Common myeloid progenitor, CD34-positive (primary cell): ENCODE measurements around the gene VWF.

ENCODE experiments used
- CTCF ChIA-PET: fragments of 350-600 bp; sonication (Branson Sonifier 250); formaldehyde crosslinking; loops from one replicate; lab custom pipeline; 2021; ENCODE audit warnings: antibody characterized with exemption; lab: Charles Lee
- POLR2A ChIA-PET: fragments of 350-600 bp; sonication (Branson Sonifier 250); formaldehyde crosslinking; loops from one replicate; lab custom pipeline; 2021; ENCODE audit warnings: antibody characterized with exemption; lab: Charles Lee
- DNase-seq, 3 donors: peaks; one replicate each; pipeline versions ENCODE4 v3.0.0 to v3.0.0-alpha.2; 2013
- H3K27ac ChIP-seq, 2 experiments: 1 replicate in 1 of 2; 2 replicates in 1 of 2; pipeline ENCODE4 v1.7.0; 2013; ENCODE audit warnings: inconsistent platforms in 2 of 2, low read length in 2 of 2, mild to moderate bottlenecking in 2 of 2, low read depth in 1 of 2, moderate library complexity in 1 of 2; ENCODE audit not compliant: severe bottlenecking in 2 of 2, insufficient read depth in 1 of 2, poor library complexity in 1 of 2
- H3K27me3 ChIP-seq, 5 experiments: replicated peaks in 2 of 5; 1 replicate in 3 of 5; 2 replicates in 2 of 5; pipeline versions ENCODE4 v1.6.1 to v1.7.0; 2013; ENCODE audit warnings: low read length in 4 of 5, mild to moderate bottlenecking in 2 of 5, moderate library complexity in 2 of 5, inconsistent platforms in 1 of 5; ENCODE audit not compliant: insufficient read depth in 5 of 5, control insufficient read depth in 4 of 5
- H3K36me3 ChIP-seq, 4 experiments: 1 replicate in 2 of 4; 2 replicates in 2 of 4; pipeline versions ENCODE4 v1.6.1 to v1.7.0; 2013; ENCODE audit warnings: low read length in 3 of 4, control low read depth in 1 of 4, mild to moderate bottlenecking in 1 of 4; ENCODE audit not compliant: control insufficient read depth in 4 of 4, insufficient read depth in 4 of 4
- H3K4me1 ChIP-seq, 4 experiments: 1 replicate in 3 of 4; 2 replicates in 1 of 4; pipeline versions ENCODE4 v1.6.1 to v1.7.1; 2013; ENCODE audit warnings: low read length in 3 of 4, mild to moderate bottlenecking in 3 of 4, control low read depth in 1 of 4, inconsistent platforms in 1 of 4, moderate library complexity in 1 of 4; ENCODE audit not compliant: control insufficient read depth in 4 of 4, insufficient read depth in 4 of 4; ENCODE audit errors: control extremely low read depth in 1 of 4
- H3K4me3 ChIP-seq, 7 experiments: 1 replicate in 4 of 7; 2 replicates in 3 of 7; pipeline versions ENCODE4 v1.5.1 to v1.7.0; 2013; ENCODE audit warnings: mild to moderate bottlenecking in 7 of 7, low read length in 6 of 7, moderate library complexity in 6 of 7, inconsistent platforms in 2 of 7, low read depth in 2 of 7, control low read depth in 1 of 7; ENCODE audit not compliant: insufficient read depth in 4 of 7, control insufficient read depth in 1 of 7; ENCODE audit errors: extremely low read depth in 1 of 7
- H3K9me3 ChIP-seq, 5 experiments: 1 replicate in 4 of 5; 2 replicates in 1 of 5; pipeline versions ENCODE4 v1.6.1 to v1.7.1; 2013; ENCODE audit warnings: low read length in 4 of 5, mild to moderate bottlenecking in 2 of 5, inconsistent platforms in 1 of 5, low read depth in 1 of 5, moderate library complexity in 1 of 5; ENCODE audit not compliant: control insufficient read depth in 4 of 5, insufficient read depth in 2 of 5; ENCODE audit errors: control extremely low read depth in 1 of 5
- WGBS: methylation state at CpG from one replicate; pipeline ENCODE4 v1.1.5; 2013; ENCODE audit not compliant: insufficient coverage; 5-methylcytosine and 5-hydroxymethylcytosine counted together

VWF gene

GRCh38 chr12:6133642-6134041 lies 9.2 kb upstream of the VWF start:
- ChIA-PET POLR2A (no interaction called here), CTCF (interaction anchor here (0.5 to 1.4 kb wide), 6 partner anchors 9 to 60 kb away, joined by 3 to 4 read pairs (median 3); partner anchors contain the start of gene VWF)
- WGBS: 98% methylated on average over 16 of the region's 18 CpGs

GRCh38 chr12:6132496-6132895 lies 8.0 kb upstream of the VWF start:
- ChIA-PET POLR2A (no interaction called here), CTCF (interaction anchor here (1.1 to 1.4 kb wide), 4 partner anchors 8 to 62 kb away, joined by 3 to 4 read pairs (median 3); partner anchors contain the start of gene VWF)
- no peaks in the 10 kb centered on the region for H3K27me3 ChIP-seq
- no peaks in the 10 kb centered on the region for H3K9me3 ChIP-seq
- H3K4me1 ChIP-seq: peaks cover 0 to 9% (median 6%) of the 10 kb centered on the region in 4 experiments
- H3K27ac ChIP-seq: no peak overlapping the region
- WGBS: 96% methylated on average over 33 of the region's 34 CpGs
- DNase-seq: no peak
- H3K36me3 ChIP-seq: no peaks in the 10 kb centered on the region
- no peak overlapping the region for H3K4me3 ChIP-seq

More at GRCh38 chr12:6133642-6134041, 9.2 kb upstream of the VWF start:
- DNase-seq: no peak
- Histone ChIP-seq H3K4me1 (peaks cover 2 to 18% (median 13%) of the 10 kb centered on the region in 4 experiments), H3K4me3 (no peak overlapping the region), H3K9me3 (no peaks in the 10 kb centered on the region), H3K27me3 (no peaks in the 10 kb centered on the region), H3K36me3 (no peaks in the 10 kb centered on the region), H3K27ac (no peak overlapping the region)

- peaks cover 4 to 25% (median 22%) of the 10 kb centered on the region in 4 experiments for H3K4me1 ChIP-seq
- no peak for DNase-seq
- CTCF ChIA-PET: interaction anchor here (0.6 to 2.6 kb wide), 2 partner anchors 16 to 32 kb away, joined by 3 to 12 read pairs; no protein-coding TSS in a partner anchor
These were observed 789 bp upstream of the VWF start for GRCh38 chr12:6125310-6125608.

GRCh38 chr12:6123258-6123657 lies 1.2 kb downstream of the VWF start:
- Histone ChIP-seq H3K27ac (no peak overlapping the region), H3K4me3 (no peak overlapping the region), H3K9me3 (no peaks in the 10 kb centered on the region), H3K27me3 (no peaks in the 10 kb centered on the region), H3K36me3 (no peaks in the 10 kb centered on the region), H3K4me1 (peaks cover 4 to 33% (median 26%) of the 10 kb centered on the region in 4 experiments)
- DNase-seq: no peak
- POLR2A ChIA-PET: no interaction called here
- CTCF ChIA-PET: interaction anchor here (0.7 to 1.5 kb wide), 3 partner anchors 38 to 156 kb away, joined by 3 to 5 read pairs (median 3); no protein-coding TSS in a partner anchor
- WGBS: 75% methylated on average over 8 of the region's 9 CpGs

More at GRCh38 chr12:6125310-6125608, 789 bp upstream of the VWF start:
- POLR2A ChIA-PET: no interaction called here
- no peak overlapping the region for H3K27ac ChIP-seq
- no peaks in the 10 kb centered on the region for H3K36me3 ChIP-seq
- H3K27me3 ChIP-seq: no peaks in the 10 kb centered on the region
- H3K4me3 ChIP-seq: no peak overlapping the region
- no peaks in the 10 kb centered on the region for H3K9me3 ChIP-seq
- WGBS: 100% methylated on average over 1 of the region's 3 CpGs

- no peak overlapping the region for H3K4me3 ChIP-seq
- WGBS: 100% methylated on average over 4 of the region's 4 CpGs
- H3K9me3 ChIP-seq: no peaks in the 10 kb centered on the region
- POLR2A ChIA-PET: no interaction called here
- DNase-seq: no peak
- H3K36me3 ChIP-seq: no peaks in the 10 kb centered on the region
- CTCF ChIA-PET: interaction anchor here (0.6 kb wide), 1 partner anchor 335 kb away, joined by 3 read pairs; no protein-coding TSS in a partner anchor
- H3K4me1 ChIP-seq: peaks cover 4 to 41% (median 29%) of the 10 kb centered on the region in 4 experiments
- no peaks in the 10 kb centered on the region for H3K27me3 ChIP-seq
- no peak overlapping the region for H3K27ac ChIP-seq
These were observed 2.3 kb downstream of the VWF start for GRCh38 chr12:6122201-6122600.

GRCh38 chr12:6120796-6121473 lies 3.5 kb downstream of the VWF start:
- ChIA-PET CTCF (interaction anchor here (1.0 to 1.3 kb wide), 3 partner anchors 21 to 41 kb away, joined by 3 read pairs; no protein-coding TSS in a partner anchor), POLR2A (no interaction called here)
- no peaks in the 10 kb centered on the region for H3K27me3 ChIP-seq
- H3K9me3 ChIP-seq: no peaks in the 10 kb centered on the region
- H3K4me1 ChIP-seq: peaks cover 4 to 53% (median 41%) of the 10 kb centered on the region in 4 experiments
- WGBS: 98% methylated on average over 20 of the region's 20 CpGs
- no peak overlapping the region for H3K4me3 ChIP-seq
- DNase-seq: no peak
- no peaks in the 10 kb centered on the region for H3K36me3 ChIP-seq
- no peak overlapping the region for H3K27ac ChIP-seq
